Cardiac muscle cell (in vitro differentiated cells and primary cell): ENCODE measurements around the gene WAC. TPM values are rescaled to one million over a fixed set of nuclear protein-coding genes. Genes with fewer than 3 reads are reported as not detected.

Experiments
- DNase-seq, 2 donors: peaks; one replicate each; pipeline versions ENCODE4 v3.0.0 to v3.0.0-alpha.2; 2010 to 2017; ENCODE audit warnings: low read depth in 1 of 2, low spot score in 1 of 2
- H3K27ac ChIP-seq: fragments of 200-600 bp; sonication (generic); 2 replicates; pipeline ENCODE4 v1.5.1; 2016
- H3K27me3 ChIP-seq: fragments of 200-600 bp; sonication (generic); 2 replicates; pipeline ENCODE4 v1.6.0; 2016; ENCODE audit warnings: control low read depth
- H3K36me3 ChIP-seq: fragments of 200-600 bp; sonication (generic); 2 replicates; pipeline ENCODE4 v1.5.1; 2016; ENCODE audit warnings: control low read depth
- H3K4me1 ChIP-seq: fragments of 200-600 bp; sonication (generic); 2 replicates; pipeline ENCODE4 v1.8.1; 2017; ENCODE audit warnings: low read depth, mild to moderate bottlenecking, mixed run types
- H3K4me3 ChIP-seq: fragments of 200-600 bp; sonication (generic); 2 replicates; pipeline ENCODE4 v1.5.1; 2016; ENCODE audit warnings: mild to moderate bottlenecking
- H3K9me3 ChIP-seq: fragments of 200-600 bp; sonication (generic); 2 replicates; pipeline ENCODE4 v1.5.1; 2017; ENCODE audit warnings: low read depth, mild to moderate bottlenecking, control low read depth
- CTCF ChIP-seq: IDR thresholded peaks from 2 replicates; pipeline ENCODE4 v1.5.1; 2012; ENCODE audit warnings: low read depth, mild to moderate bottlenecking, low read length
- polyA plus RNA-seq: library from polyadenylated mRNA; unstranded; fragments of >200 nt; fragmentation: Nextera tagmentation; extraction: Ambion mirVana; gene quantifications from 2 replicates; pipeline ENCODE4 v1.2.1, GENCODE V29; 2016
- total RNA-seq: library from RNA; depleted of rRNA; stranded (reverse); fragments of >200 nt; gene quantifications from 2 replicates; pipeline ENCODE4 v1.2.3, GENCODE V29; 2016

WAC gene
- total and polyA plus RNA-seq, 2 experiments from 2014 or later = 72.2 to 141 TPM

DNA sequence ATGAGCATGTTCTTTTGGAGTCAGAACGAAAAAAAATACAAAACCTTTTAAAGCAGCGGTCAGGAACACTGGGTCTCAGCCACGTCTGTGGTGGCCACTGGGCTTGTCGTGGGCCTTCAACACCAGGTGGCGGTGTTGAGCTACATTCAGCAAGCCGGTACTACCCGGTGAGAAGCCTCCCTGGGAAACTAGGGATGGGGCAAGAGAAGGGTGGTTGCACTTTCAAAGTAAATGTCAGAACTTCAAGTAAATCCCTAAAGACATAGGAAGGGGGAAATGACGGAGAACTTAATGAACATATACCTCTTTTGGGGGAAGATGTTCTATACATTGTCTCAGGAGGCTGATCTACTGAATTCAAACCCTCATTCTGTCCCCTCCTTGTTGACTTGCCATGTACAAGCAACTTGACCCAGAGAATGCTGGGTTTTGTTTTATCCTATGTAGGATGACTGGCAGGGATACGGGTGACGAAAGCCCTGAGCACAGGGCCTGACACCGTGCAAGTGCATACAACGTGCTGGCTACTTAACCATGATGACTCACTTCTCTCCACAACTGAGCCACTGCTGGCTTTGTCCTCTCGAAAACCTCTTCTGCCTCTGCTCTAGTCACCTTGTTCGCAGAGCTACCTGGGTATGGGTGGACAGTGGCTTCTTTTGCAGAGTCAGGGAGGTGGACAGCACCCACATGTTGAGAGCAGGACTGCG, 95.4 kb downstream of the WAC start:
- peak; percentile 86 to 91 for DNase-seq
- peak; percentile 96 for TF ChIP-seq CTCF
- Histone ChIP-seq H3K36me3 (no peaks in the 10 kb centered on the region), H3K9me3 (no peaks in the 10 kb centered on the region), H3K27me3 (no peaks in the 10 kb centered on the region), H3K4me1 (peaks cover 13% of the 10 kb centered on the region), H3K27ac (no peak overlapping the region), H3K4me3 (no peak overlapping the region)

DNA sequence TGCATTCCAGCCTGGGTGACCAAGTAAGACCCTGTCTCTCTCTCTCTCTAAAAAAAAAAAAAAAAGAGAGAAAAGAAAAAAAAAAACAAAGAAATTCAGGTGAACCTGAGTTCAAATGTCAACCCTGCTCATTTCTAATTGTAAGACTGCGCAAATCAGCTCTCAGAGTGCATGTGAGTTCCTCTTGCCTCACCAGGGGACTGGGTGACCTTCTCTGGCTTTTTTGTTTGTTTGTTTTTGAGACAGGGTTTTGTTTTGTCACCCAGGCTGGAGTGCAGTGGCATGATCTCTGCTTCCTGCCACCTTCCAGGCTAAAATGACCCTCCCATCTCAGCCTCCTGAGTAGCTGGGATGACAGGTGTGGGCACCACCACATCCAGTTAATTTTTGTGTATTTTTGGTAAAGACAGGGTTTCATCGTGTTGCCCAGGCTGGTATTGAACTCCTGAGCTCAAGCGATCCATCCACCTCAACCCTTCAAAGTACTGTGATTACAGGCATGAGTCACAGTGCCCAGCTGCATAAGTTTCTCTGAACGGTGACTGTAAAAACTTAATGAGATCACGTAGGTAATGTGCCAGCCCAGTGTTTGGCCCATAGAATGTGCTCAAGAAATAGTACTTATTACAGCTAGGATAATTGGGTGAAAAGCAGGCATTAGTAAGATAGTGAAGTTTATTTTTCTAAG, 99.1 kb downstream of the WAC start:
- Histone ChIP-seq H3K4me3 (no peak overlapping the region), H3K4me1 (peaks cover 4% of the 10 kb centered on the region), H3K27ac (no peak overlapping the region), H3K9me3 (no peaks in the 10 kb centered on the region), H3K27me3 (no peaks in the 10 kb centered on the region), H3K36me3 (no peaks in the 10 kb centered on the region)
- no peak for DNase-seq
- no peak for TF ChIP-seq CTCF

- Histone ChIP-seq H3K4me1 (peaks cover 2% of the 10 kb centered on the region), H3K9me3 (no peaks in the 10 kb centered on the region), H3K36me3 (no peaks in the 10 kb centered on the region), H3K27ac (no peak overlapping the region), H3K27me3 (no peaks in the 10 kb centered on the region), H3K4me3 (no peak overlapping the region)
- no peak for TF ChIP-seq CTCF
- no peak for DNase-seq
Observed at GRCh38 chr10:28632584-28632945, 99.6 kb downstream of the WAC start.

- no peak overlapping the region for H3K27ac ChIP-seq
- H3K4me3 ChIP-seq = no peak overlapping the region
- H3K9me3 ChIP-seq = no peaks in the 10 kb centered on the region
- no peaks in the 10 kb centered on the region for H3K27me3 ChIP-seq
- no peak for DNase-seq
- no peak for TF ChIP-seq CTCF
- no peaks in the 10 kb centered on the region for H3K36me3 ChIP-seq
- H3K4me1 ChIP-seq = no peaks in the 10 kb centered on the region
Observed at GRCh38 chr10:28633750-28634149, 100.8 kb downstream of the WAC start.

DNA sequence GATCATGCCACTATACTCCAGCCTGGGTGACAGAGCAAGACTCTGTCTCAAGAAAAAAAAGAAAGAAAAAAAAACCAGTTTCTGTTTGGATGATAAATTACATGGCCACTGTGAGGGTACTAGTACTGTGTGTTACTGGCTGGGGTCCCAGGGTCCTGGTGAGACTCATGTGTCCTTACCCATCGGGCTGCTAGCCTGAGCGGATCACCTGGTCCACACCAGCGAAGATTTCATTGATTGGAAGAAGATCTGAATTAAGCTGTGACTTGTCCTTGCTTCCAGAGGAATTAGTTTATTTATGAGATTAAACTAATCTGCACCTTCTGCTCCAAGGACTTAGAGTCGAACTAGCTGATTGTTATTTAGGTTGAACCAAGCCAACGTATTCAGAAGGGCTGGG, 104.4 kb downstream of the WAC start:
- Histone ChIP-seq H3K36me3 (no peaks in the 10 kb centered on the region), H3K4me3 (no peak overlapping the region), H3K27me3 (no peaks in the 10 kb centered on the region), H3K9me3 (no peaks in the 10 kb centered on the region), H3K27ac (no peak overlapping the region), H3K4me1 (no peaks in the 10 kb centered on the region)
- DNase-seq = no peak
- TF ChIP-seq CTCF = no peak
